ENCODE data around the gene CCDC192.

The CCDC192 gene

DNA sequence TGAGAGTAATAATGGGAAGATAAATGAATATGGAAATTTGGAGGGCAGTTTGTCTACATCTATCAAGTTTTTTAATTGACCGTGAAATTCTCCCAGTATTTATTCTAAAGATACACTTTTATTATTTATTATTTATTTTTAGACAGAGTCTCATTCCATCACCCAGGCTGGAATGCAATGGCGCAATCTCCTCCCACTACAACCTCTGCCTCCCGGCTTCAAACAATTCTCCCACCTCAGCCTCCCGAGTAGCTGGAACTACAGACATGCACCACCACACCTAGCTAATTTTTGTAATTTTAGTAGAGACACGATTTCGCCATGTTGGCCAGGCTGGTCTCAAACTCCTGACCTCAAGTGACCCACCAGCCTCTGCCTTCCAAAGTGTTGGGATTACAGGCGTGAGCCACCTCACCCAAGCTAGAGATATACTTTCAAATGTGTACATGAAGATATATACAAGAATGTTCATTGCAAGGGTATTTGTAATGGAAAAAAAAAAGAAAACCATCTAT lies 282.7 kb downstream of the CCDC192 start:
- no peak for DNase-seq (ENCODE audit: low read depth)

GRCh38 chr5:127987354-127988145 lies 284.4 kb downstream of the CCDC192 start:
- DNase-seq (ENCODE audit: low read depth) = no peak

DNA sequence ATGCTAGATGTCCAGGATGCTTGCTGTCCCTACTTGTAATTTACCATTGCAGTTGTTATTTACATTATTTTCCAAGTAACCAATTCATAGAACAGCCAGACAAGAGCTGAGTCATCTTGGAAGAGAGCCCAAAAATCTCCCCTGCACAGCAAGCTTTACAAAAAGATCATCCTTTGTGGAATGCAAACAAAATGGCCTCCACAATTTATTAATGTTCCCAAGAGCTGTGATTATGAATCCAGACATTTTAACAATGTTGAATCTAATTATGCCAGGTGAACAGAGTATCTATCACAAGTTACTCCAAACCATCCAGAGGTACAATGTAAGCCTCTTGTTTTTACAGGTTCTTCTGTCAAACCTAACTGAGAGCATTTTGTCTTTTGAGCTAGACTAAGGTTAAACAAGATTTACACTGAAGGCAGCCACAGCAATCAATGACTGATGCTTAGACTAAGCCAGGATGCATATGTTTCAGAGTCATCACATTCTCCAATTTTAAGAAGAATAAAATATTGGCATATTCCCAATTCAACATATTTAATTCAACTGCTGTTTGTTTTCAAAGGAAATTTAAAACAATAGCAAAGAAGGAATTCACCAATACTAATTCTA lies 285.1 kb downstream of the CCDC192 start:
- peak; percentile 64 for DNase-seq (ENCODE audit: low read depth)
